HS-5 (cell line): Measurements from ENCODE around the gene TRAK1.

ENCODE experiments used
- DNase-seq: peaks from one replicate; pipeline ENCODE4 v3.0.0-alpha.2; 2012; ENCODE audit warnings: low read depth

TRAK1 gene

DNA sequence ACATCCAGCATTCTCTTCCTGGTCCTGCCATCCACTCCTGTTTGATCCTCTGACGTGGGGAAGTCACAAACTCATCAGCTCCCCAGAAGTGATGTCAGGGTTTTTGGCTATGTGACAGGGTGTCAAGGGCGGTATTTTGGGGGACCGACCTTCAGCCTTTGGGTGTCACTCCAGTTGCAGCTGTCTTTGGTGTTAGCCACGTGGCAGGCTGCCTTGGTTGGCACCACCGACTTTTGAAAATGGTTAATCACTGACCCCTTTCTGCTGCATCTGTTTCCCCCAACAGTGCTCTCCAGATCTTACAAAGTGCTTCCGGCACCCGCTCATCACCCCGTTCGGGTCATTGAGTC lies 86.6 kb downstream of the TRAK1 start:
- DNase-seq, result no peak

DNA sequence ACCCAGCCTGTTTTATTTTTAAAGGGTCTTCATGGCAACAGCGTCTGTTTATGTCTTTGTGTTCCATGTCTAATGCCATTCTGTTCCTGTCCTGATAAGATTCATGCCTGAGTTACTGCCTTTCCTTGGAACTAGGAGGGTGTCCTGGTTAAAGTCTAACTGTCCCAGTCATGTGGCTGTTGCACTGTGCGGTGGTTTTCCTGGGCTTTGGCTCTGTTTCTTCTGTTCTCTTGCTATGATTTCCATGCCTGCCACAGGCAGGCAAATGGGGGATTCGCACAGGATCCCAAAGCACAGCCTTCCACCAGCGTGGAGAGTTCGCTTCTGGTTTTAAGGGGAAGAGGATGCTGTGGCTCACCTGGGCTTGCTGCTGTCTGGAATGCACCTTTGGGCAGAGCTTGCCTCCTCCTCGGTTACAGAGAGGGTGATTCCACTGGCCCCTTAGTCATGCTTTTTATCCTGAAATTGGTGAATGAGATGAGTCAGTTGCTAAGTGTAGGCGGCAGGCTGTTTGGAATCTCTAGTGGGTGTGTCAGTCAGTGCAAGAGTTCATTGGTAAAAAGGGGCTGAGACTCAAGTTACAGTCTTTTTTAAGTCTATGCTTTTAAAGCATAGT lies 88.1 kb downstream of the TRAK1 start:
- DNase-seq, result peak; percentile 76

DNA sequence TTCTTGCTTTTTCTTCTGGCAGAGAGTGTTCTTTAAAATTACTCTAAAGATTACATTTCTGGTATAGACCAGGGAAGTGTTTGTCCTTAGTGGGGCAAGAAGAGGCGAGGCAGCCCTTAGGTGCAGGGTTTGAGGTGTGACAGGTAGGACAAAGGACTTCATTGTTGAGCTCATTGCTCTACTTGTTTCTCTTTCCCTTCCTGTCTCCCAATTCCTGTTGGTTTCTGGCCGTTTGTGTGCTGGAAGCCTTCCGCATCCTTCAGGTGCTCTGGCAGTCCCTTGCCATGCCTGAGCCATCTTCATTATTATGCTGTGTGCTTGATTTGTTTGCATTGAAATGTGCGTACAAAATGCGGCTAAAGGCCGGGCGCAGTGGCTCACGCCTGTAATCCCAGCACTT lies 89.7 kb downstream of the TRAK1 start:
- DNase-seq, result no peak

DNA sequence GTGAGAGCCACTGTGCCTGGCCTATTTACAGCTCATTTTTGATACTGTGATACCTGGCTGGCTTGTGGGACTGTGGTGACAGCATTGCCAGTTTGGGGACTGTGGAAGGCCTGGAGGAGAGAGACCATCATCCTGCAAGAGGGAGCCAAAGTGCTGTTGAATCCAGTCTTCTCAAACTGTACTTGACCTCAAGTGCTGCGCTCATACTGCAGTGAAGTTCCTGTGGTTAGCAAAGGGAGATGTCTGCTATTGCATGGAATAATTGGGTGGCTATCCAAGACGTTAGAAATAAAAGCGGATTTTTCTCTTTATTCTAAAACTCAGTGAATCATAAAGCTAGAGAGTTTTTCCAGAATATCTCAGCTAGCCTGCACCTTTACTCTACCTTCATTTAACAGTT lies 91.4 kb downstream of the TRAK1 start:
- no peak for DNase-seq

DNA sequence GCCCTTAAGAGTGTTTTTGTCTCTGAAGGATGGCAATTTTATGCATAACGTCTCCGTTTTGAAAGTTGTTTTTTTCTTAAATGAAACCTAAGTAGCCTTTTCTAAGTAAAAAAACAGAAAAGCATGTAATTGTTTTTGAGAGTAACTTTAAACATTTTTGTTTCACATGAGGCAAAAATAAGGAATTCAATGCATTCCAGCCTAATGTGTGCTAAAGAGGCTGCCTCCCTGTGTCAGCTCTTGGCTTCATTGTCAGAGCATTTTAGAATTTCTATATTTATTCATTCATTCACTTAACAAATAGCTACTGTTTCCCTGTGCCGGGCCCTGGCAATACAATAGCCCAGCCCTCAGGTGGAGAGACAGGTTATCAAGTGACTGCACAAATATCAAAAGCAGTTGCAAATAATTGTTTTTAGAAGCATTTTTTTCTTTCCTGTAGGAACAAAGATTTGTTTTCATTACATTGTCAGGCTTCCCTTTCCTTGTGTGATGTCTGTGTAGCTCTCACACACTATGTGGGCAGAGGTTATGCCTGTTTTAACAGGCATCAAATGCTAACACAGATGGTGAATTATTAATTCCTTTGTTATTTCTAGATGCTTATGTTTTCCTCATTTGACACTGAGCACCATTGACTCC lies 93.0 kb downstream of the TRAK1 start:
- DNase-seq, result no peak

DNA sequence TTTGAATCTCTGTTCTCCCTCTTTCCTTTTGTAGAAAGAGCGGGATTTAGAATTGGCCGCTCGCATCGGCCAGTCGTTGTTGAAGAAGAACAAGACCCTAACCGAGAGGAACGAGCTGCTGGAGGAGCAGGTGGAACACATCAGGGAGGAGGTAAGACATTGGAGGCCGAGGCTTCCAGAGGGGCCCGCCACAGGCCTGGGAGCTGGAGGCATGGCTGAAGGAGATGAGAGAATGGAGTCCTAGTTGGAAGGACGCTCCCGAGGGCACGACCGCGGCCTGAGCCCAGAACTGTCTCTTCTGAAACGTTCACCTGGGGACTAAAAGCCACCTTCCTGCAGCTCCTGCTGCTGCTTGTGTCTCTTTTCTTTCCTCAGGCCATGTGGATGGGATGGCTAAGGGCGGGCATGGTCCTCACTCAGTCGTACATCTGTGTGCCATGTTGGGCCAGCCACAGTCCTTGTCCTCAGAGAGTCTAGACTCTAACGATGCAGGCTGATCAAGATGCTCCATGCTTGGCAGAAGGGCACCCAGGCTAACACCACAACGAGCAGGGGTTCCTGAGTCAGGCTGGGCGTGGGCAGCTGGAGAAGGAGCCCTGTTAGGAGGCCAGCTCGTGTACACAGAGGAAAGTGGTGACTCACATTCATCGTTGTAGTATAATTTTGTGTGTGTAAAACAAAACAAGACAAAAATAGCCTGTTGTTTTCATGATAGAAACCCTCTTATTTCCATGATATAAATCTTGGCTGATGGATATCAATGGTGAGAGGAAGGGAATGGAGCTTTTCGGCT lies 93.7 kb downstream of the TRAK1 start:
- no peak for DNase-seq

DNA sequence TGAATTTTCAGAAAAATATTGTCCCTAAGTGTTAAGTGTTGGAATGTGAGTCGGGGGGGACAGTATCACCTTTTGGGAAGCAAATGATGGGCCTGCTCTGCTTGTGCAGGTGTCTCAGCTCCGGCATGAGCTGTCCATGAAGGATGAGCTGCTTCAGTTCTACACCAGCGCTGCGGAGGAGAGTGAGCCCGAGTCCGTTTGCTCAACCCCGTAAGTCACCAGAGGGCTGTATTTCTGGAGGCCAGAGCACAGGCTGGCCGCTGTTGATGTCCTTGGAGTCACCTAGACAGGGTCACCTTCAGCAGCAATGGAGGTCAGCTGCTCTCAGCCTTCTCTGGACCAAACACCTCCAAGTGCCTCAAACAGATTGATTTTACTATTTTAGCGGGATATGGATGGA lies 96.8 kb downstream of the TRAK1 start:
- DNase-seq, result no peak

DNA sequence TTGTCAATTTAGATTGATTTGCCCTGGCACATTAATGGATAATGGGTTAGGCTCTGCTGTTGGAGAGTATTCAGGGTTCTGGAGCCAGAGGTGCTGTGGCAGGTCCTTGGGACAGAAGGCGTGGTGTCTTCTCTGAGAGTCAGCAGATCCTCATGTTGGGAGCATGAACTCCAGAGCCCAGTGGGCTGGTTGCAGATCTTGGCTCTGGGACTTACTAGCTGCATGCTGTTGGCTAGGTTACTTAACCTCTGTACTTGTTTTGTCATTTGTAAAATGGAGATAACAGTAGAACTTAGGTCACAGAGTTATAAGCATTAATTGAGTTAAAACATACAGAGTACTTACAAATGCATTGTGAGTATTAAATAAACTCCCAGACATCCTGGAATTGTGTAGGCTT lies 97.2 kb downstream of the TRAK1 start:
- DNase-seq, result no peak

DNA sequence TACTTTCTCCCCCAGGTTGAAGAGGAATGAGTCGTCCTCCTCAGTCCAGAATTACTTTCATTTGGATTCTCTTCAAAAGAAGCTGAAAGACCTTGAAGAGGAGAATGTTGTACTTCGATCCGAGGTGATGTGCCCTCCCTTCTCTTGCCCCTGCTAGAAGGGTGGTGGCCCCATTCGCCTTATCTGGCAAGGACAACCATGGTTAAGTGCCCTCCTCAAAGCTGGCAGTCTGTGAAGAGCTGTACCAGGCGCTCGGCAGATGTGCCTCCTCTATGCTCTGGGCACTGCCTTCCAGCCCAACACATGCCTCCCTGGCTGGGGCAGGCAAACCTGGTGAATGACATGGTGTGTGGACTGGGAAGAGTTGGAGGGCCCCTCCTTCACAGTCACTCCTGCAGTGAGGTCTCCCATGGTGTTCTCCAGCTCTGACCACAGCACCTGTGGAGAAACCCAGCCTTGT lies 97.9 kb downstream of the TRAK1 start:
- no peak for DNase-seq

DNA sequence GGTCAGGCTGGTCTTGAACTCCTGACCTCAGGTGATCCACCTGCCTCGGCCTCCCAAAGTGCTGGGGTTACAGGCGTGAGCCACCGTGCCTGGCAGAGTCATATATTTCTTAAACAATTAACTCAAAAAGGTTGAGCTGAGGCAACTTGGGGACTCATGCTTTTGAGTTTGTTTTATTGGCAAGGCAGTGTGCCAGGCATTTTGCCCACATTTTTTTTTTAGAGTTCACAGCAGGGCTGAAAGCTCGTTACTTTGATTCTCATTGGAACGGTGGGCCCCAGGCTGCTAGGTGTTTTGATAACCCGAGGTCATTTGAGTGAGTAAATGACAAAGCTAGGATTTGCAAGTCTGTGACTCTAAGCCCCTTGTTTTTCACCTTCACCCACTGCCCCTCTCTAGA lies 98.6 kb downstream of the TRAK1 start:
- no peak for DNase-seq

DNA sequence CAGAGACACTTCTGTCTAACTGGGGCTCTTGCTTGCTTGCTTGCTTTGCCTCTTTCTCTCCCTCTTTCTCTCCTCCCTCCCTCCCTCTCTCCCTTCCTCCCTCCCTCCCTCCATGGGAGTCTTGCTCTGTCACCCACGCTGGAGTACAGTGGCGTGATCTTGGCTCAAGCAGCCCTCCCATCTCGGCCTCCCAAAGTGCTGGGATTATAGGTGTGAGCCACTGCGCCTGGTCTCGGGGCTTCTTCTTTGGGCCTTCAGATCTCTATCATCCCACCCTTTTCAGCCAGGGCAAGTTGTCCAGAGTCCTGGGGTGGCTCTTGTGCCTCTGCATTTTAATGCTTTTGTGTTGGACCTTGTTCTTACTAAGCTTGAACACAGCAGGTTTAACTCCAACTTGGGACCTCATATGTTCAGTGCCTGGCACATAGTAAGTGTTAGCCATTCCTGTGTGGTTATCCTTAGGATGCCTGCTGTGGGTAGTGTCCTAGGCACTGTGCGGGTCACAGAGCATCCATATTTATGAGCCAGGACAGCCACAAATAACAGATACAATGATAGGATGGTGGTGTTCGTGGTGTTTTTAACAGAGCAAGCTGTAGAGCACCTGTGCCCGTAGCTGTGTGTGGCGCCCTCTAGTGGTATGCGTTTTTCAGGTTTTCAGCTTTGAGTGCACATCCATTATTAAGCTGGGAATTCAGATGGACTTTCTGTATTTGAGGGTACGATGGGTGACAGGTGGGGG lies 99.7 kb downstream of the TRAK1 start:
- no peak for DNase-seq

DNA sequence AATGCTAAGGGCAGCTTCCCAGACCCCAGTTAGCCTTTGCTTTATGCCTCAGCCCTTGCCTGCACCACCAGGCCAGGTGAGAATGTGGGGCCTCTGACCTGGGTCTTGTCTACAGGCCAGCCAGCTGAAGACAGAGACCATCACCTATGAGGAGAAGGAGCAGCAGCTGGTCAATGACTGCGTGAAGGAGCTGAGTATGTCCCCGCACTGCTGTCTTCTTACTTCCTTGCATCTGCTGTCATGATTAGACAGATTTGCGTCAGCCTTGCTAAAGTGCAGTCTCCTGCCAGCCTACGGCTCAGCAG lies 100.2 kb downstream of the TRAK1 start:
- DNase-seq, result no peak

DNA sequence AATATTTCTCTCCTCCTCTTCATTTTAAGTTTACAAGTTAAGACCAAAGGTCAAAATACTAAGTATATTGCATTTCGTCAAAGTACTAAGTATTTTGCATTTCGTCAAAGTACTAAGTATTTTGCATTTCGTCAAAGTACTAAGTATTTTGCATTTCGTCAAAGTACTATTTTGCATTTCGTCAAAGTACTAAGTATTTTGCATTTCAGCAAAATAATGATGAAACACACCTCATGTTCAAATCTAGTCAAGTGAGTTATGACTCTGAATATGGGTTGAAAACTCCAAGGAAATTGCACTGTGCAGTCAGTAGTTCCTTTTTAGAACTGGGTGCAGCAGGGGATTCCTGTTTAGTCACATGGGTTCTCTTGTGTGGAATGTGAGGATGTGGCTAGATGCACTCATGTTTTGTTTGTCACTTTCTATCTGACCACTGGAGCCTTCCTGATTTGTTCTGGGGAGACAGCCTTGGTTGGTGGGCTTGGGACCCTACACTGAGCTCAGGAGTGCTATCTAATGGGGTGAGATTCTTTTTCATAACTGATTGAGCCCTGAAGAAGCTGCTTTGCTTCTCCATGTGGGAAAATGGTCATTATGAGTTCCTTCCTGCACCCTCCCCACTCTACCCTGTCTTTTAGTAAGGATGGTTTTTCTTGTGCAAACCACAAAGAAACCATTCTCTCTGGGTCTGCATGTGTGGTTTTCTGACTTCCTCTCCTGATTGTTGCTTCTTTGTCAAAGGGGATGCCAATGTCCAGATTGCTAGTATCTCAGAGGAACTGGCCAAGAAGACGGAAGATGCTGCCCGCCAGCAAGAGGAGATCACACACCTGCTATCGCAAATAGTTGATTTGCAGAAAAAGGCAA lies 101.4 kb downstream of the TRAK1 start:
- DNase-seq, result no peak

DNA sequence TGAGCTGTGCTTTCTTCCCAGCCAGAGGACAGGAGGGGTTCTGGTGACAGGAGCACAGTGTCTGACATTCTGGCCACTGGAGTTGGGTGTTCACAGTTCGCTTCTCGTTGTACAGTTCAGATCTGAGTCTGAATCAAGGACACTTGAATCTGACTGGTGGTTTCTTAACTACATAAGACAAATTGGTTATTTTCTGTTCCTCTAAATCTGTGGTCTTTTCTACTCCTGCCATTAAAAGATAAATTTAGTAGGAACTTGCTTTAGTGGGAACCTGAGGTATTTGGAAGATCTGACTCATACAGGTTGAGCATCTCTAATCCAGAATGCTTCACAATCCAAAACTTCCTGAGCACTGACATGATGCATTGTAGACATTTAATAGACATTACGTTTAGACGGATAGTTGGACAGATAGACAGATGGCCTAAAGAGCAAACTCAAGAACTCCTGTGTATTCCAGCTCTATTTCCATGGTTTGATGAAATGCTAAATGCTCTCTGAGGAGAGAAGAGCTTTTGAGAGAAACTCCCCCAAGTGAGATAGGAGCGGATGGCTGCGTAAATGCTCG lies 103.9 kb downstream of the TRAK1 start:
- DNase-seq, result no peak

DNA sequence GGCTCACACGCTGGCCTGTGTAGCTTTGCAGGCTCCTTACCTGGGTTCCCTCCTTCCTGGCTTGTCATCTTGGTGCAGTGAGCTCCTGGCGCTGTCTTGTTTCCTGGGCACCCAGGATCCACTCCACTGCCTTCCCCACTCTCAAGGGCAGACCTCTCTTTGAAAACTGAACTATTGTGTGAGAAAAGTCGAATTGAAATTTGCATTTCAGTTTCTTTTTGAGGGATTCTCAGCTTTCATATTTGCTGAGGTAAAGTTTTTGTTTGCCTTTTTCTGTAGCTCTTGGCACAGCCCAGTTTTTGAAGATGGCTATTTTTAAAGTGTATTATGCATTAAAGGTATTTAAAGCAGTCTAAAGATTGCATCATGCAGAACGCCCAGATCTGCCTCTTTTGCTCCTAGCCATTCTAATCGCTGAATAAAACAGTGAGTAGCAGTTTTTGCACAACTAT lies 104.7 kb downstream of the TRAK1 start:
- no peak for DNase-seq

DNA sequence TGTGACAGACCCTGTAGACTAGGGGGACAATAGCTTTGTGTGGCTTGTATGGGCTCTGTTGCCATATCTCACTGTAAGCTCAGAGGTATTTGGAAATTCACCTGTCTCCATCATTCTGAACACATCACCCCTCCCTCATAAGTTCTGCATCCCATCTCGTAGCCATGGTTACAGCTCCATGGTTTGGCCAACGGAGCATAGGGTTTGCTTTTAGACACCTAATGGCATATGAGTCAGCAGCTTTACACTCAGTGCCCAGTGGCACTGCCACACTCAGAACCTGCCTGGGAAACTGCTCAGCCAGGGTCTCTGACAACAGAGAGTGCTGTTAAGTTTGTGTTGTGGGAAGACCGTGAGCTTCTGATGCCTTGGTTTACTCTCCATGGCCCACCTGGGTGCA lies 107.6 kb downstream of the TRAK1 start:
- no peak for DNase-seq

DNA sequence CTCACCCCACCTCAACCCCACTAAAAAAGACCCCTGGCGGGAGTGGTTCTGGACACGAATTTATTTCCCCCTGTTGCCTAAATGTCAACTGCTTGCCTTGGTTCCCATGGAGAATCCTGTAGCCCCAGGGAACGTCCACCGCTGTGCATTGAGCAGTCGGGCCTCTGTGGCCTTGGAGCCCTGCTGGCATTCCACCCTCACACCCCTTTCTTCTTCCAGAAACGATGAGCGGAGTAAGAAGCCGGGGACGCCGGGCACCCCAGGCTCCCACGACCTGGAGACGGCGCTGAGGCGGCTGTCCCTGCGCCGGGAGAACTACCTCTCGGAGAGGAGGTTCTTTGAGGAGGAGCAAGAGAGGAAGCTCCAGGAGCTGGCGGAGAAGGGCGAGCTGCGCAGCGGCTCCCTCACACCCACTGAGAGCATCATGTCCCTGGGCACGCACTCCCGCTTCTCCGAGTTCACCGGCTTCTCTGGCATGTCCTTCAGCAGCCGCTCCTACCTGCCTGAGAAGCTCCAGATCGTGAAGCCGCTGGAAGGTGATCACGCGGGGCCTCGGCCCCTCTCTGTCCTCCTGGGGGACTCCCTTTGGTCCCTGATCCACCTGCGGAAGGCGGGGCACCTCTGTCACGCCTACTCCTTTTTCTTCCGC lies 111.2 kb downstream of the TRAK1 start:
- DNase-seq, result no peak

DNA sequence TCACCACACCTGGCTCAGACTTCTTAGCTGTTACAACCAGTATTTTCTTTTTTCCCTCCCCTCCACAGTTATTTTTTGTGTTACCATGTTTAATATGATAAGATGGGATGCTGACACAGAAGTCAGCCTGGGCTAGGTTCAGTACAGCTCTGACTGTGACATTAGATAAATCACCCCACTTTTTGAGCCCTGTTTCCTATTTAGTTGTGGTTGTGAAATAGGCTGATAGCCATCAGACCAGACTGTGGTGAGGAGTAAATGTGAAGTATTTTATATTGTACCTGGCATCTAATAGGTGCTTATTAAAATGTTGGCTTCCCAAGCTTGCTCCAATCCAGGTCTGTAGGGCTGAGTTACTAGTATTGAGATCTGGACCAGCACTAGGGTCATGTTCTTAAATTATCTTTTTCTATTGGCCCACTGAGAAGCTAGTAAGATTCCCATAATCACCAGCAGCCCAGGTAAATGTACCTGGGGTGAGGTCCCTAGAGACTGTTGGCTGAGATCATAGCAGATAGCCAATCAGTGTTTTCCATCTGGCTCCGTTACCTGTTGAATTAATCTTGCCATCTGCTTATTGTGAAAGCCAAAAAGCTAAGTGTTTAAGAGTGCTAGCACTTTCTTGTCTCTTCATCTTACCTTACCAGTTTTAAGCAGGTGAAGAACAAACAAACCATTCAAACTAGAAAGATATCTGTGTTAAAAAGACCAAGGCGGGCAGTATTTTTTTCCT lies 113.9 kb downstream of the TRAK1 start:
- no peak for DNase-seq

DNA sequence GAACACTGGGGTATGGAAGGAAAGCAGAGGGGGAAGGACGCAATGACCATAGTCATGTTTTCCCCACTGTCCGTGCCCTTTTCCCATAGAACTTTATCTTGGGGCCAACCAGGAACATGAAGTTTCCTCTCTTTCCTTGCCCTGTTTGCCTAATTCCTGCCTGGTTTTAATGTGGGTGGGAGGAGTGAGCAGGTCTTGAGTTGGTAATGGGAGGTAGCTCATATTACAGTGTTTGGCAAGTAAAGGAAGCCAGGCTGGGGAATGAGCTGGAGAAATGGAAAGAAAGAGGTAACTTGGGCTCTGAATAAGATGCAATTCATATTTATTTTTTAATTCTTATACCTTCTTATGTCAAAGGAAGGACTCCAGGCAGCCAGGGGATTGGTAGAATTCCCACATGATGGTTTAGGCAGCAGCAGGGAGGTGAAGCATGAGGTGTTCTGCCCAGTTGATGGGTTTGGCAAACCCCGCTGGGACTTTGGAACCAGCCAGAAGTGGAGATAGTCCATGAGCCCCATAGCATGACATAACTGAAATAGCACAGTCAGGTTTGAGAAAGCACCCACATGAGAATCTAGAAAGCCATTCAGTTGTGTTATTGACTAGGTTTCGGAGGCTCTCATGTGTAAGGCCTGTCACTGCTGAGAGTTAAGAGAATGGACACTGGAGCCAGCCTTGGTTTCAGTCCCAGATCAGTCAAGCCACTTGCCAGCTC lies 114.8 kb downstream of the TRAK1 start:
- no peak for DNase-seq

DNA sequence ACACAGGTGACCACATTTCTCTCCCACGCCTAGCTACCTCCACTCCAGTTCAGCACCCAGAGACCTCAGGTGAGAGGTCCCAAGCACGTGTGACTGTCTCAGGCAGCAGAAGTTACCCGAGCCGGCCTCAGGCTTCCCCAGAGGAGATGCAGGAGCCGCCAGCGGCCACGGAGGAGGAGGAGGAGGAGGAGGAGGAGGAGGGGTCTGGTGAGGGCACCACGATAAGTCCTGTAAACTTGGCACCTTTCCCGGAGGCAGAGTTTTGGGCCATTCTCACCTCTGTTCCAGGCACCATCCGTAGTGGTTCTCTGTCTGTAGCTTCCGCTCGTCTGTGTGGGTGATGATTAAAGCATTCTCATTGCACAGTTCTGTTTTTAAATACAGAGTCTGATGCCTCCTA lies 118.8 kb downstream of the TRAK1 start:
- DNase-seq, result no peak
